ENCODE measurements around the gene ROPN1L. TPM values are rescaled to one million over a fixed set of nuclear protein-coding genes. Genes with fewer than 3 reads are reported as not detected.

Gene ROPN1L
- total RNA-seq, 1 donor from 2014 or later, result not detected

- no peak for DNase-seq (ENCODE audit: low spot score in 2 of 2)
- no peaks in the 10 kb centered on the region for H3K4me1 ChIP-seq
- no peak overlapping the region for H3K27ac ChIP-seq
- H3K36me3 ChIP-seq, result no peaks in the 10 kb centered on the region
- no peaks in the 10 kb centered on the region for H3K27me3 ChIP-seq
- no peak overlapping the region for H3K4me3 ChIP-seq
- intact Hi-C loops (cut with DNase I), result no loop called here
- H3K9me3 ChIP-seq, result peaks cover 0 to 9% of the 10 kb centered on the region in 2 donors
- TF ChIP-seq CTCF (IDR thresholded peaks at IDR 0.05), result no peak
Observed at GRCh38 chr5:10475931-10476676, 34.4 kb downstream of the ROPN1L start.

- Histone ChIP-seq H3K9me3 (peaks cover 0 to 9% of the 10 kb centered on the region in 2 donors), H3K27ac (no peak overlapping the region), H3K4me1 (no peaks in the 10 kb centered on the region), H3K4me3 (no peak overlapping the region), H3K36me3 (no peaks in the 10 kb centered on the region), H3K27me3 (no peaks in the 10 kb centered on the region)
- no peak for TF ChIP-seq CTCF (IDR thresholded peaks at IDR 0.05)
- DNase-seq (ENCODE audit: low spot score in 2 of 2), result no peak
- intact Hi-C loops (cut with DNase I), result no loop called here
Observed at GRCh38 chr5:10476878-10477277, 35.2 kb downstream of the ROPN1L start.

GRCh38 chr5:10477943-10478342 is 36.3 kb downstream of the ROPN1L start:
- intact Hi-C loops (cut with DNase I), result no loop called here
- Histone ChIP-seq H3K4me1 (no peaks in the 10 kb centered on the region), H3K36me3 (no peaks in the 10 kb centered on the region), H3K27ac (no peak overlapping the region), H3K27me3 (no peaks in the 10 kb centered on the region), H3K9me3 (peaks cover 0 to 9% of the 10 kb centered on the region in 2 donors), H3K4me3 (no peak overlapping the region)
- no peak for DNase-seq (ENCODE audit: low spot score in 2 of 2)
- TF ChIP-seq CTCF (IDR thresholded peaks at IDR 0.05), result no peak

- no peak for DNase-seq (ENCODE audit: low spot score in 2 of 2)
- Histone ChIP-seq H3K4me3 (no peak overlapping the region), H3K27me3 (no peaks in the 10 kb centered on the region), H3K9me3 (peaks cover 0 to 9% of the 10 kb centered on the region in 2 donors), H3K27ac (no peak overlapping the region), H3K36me3 (no peaks in the 10 kb centered on the region), H3K4me1 (no peaks in the 10 kb centered on the region)
- intact Hi-C loops (cut with DNase I), result no loop called here
- no peak for TF ChIP-seq CTCF (IDR thresholded peaks at IDR 0.05)
Observed at GRCh38 chr5:10478436-10478835, 36.8 kb downstream of the ROPN1L start.

- intact Hi-C loops (cut with DNase I), result no loop called here
- TF ChIP-seq CTCF (IDR thresholded peaks at IDR 0.05), result no peak
- H3K4me3 ChIP-seq, result no peak overlapping the region
- no peak for DNase-seq (ENCODE audit: low spot score in 2 of 2)
- no peaks in the 10 kb centered on the region for H3K27me3 ChIP-seq
- no peaks in the 10 kb centered on the region for H3K4me1 ChIP-seq
- peaks cover 0 to 9% of the 10 kb centered on the region in 2 donors for H3K9me3 ChIP-seq
- H3K27ac ChIP-seq, result no peak overlapping the region
- H3K36me3 ChIP-seq, result no peaks in the 10 kb centered on the region
Observed at GRCh38 chr5:10479154-10479721, 37.6 kb downstream of the ROPN1L start.

Measured in ascending aorta (tissue), 2 donors.